Measurements from ENCODE around the gene INO80E. TPM values are rescaled to one million over a fixed set of nuclear protein-coding genes. Genes with fewer than 3 reads are reported as not detected.

Gene INO80E
- total RNA-seq, 3 donors from 2014 or later (not counting 1 experiment from before 2014, with no cell fraction given), result 75.0 to 107 (median 99.5) TPM

GRCh38 chr16:29984764-29985147, 11.3 kb upstream of the INO80E start:
- no peak overlapping the region for H3K4me3 ChIP-seq (ENCODE audit: low read length)
- no peak overlapping the region for H3K27ac ChIP-seq (ENCODE audit: low read length)
- Mint-ChIP-seq H3K27ac (no peak overlapping the region), H3K4me1 (peaks cover 0 to 11% of the 10 kb centered on the region in 2 donors), H3K27me3 (ENCODE audit: low read depth in 2 of 2) (no peaks in the 10 kb centered on the region), H3K9me3 (no peaks in the 10 kb centered on the region), H3K4me3 (no peak overlapping the region), H3K36me3 (peaks cover 8% of the 10 kb centered on the region)
- H3K27me3 ChIP-seq (ENCODE audit: control insufficient read depth, insufficient read depth, low read length), result no peaks in the 10 kb centered on the region
- H3K9me3 ChIP-seq (ENCODE audit: control insufficient read depth, insufficient read depth, low read length), result no peaks in the 10 kb centered on the region
- intact Hi-C loops (cut with micrococcal nuclease), result no loop called here
- no peak for TF ChIP-seq CTCF (IDR thresholded peaks at IDR 0.05)
- peaks cover 93% of the 10 kb centered on the region for H3K36me3 ChIP-seq (ENCODE audit: control insufficient read depth, insufficient read depth, low read length)
- ATAC-seq (no peak), DNase-seq (no peak)
- 100% methylated on average over 3 of the region's 5 CpGs for WGBS (ENCODE audit: insufficient coverage)
- no peaks in the 10 kb centered on the region for H3K4me1 ChIP-seq (ENCODE audit: control insufficient read depth, insufficient read depth, low read length)

GRCh38 chr16:29985271-29985811, 10.7 kb upstream of the INO80E start:
- Histone ChIP-seq H3K9me3 (ENCODE audit: control insufficient read depth, insufficient read depth, low read length) (no peaks in the 10 kb centered on the region), H3K27ac (ENCODE audit: low read length) (no peak overlapping the region), H3K4me3 (ENCODE audit: low read length) (no peak overlapping the region), H3K36me3 (ENCODE audit: control insufficient read depth, insufficient read depth, low read length) (peaks cover 90% of the 10 kb centered on the region), H3K27me3 (ENCODE audit: control insufficient read depth, insufficient read depth, low read length) (no peaks in the 10 kb centered on the region), H3K4me1 (ENCODE audit: control insufficient read depth, insufficient read depth, low read length) (no peaks in the 10 kb centered on the region)
- no peaks in the 10 kb centered on the region for H3K9me3 Mint-ChIP-seq
- peaks cover 5% of the 10 kb centered on the region for H3K36me3 Mint-ChIP-seq
- DNase-seq (no peak), ATAC-seq (no peak)
- 98% methylated on average over 28 of the region's 28 CpGs for WGBS (ENCODE audit: insufficient coverage)
- TF ChIP-seq CTCF (IDR thresholded peaks at IDR 0.05), result no peak
- no peak overlapping the region for H3K27ac Mint-ChIP-seq
- H3K4me1 Mint-ChIP-seq, result peaks cover 0 to 11% of the 10 kb centered on the region in 2 donors
- H3K27me3 Mint-ChIP-seq (ENCODE audit: low read depth in 2 of 2), result no peaks in the 10 kb centered on the region
- intact Hi-C loops (cut with micrococcal nuclease), result no loop called here
- no peak overlapping the region for H3K4me3 Mint-ChIP-seq

- no peak for TF ChIP-seq CTCF (IDR thresholded peaks at IDR 0.05)
- WGBS (ENCODE audit: insufficient coverage), result 99% methylated on average over 20 of the region's 20 CpGs
- intact Hi-C loops (cut with micrococcal nuclease), result no loop called here
- Mint-ChIP-seq H3K9me3 (no peaks in the 10 kb centered on the region), H3K36me3 (no peaks in the 10 kb centered on the region), H3K4me3 (no peak overlapping the region), H3K4me1 (peaks cover 0 to 11% of the 10 kb centered on the region in 2 donors), H3K27ac (peak overlapping the region in 1 of 2 donors; percentile 29), H3K27me3 (ENCODE audit: low read depth in 2 of 2) (no peaks in the 10 kb centered on the region)
- DNase-seq, result no peak
- no peak overlapping the region for H3K4me3 ChIP-seq (ENCODE audit: low read length)
- H3K9me3 ChIP-seq (ENCODE audit: control insufficient read depth, insufficient read depth, low read length), result no peaks in the 10 kb centered on the region
- H3K27me3 ChIP-seq (ENCODE audit: control insufficient read depth, insufficient read depth, low read length), result no peaks in the 10 kb centered on the region
- ATAC-seq, result no peak
- no peaks in the 10 kb centered on the region for H3K4me1 ChIP-seq (ENCODE audit: control insufficient read depth, insufficient read depth, low read length)
- peaks cover 91% of the 10 kb centered on the region for H3K36me3 ChIP-seq (ENCODE audit: control insufficient read depth, insufficient read depth, low read length)
- no peak overlapping the region for H3K27ac ChIP-seq (ENCODE audit: low read length)
Observed at GRCh38 chr16:29986231-29986630, 9.8 kb upstream of the INO80E start.

- Histone ChIP-seq H3K4me3 (ENCODE audit: low read length) (no peak overlapping the region), H3K27ac (ENCODE audit: low read length) (no peak overlapping the region), H3K27me3 (ENCODE audit: control insufficient read depth, insufficient read depth, low read length) (no peaks in the 10 kb centered on the region), H3K4me1 (ENCODE audit: control insufficient read depth, insufficient read depth, low read length) (no peaks in the 10 kb centered on the region), H3K36me3 (ENCODE audit: control insufficient read depth, insufficient read depth, low read length) (peaks cover 85% of the 10 kb centered on the region), H3K9me3 (ENCODE audit: control insufficient read depth, insufficient read depth, low read length) (no peaks in the 10 kb centered on the region)
- Mint-ChIP-seq H3K9me3 (no peaks in the 10 kb centered on the region), H3K27me3 (ENCODE audit: low read depth in 2 of 2) (no peaks in the 10 kb centered on the region), H3K4me3 (no peak overlapping the region), H3K27ac (peak overlapping the region in 1 of 2 donors; percentile 29), H3K4me1 (peaks cover 0 to 11% of the 10 kb centered on the region in 2 donors), H3K36me3 (no peaks in the 10 kb centered on the region)
- DNase-seq (no peak), ATAC-seq (no peak)
- TF ChIP-seq CTCF (IDR thresholded peaks at IDR 0.05), result no peak
- intact Hi-C loops (cut with micrococcal nuclease), result no loop called here
- WGBS (ENCODE audit: insufficient coverage), result 95% methylated on average over 4 of the region's 5 CpGs
Observed at GRCh38 chr16:29986931-29987330, 9.1 kb upstream of the INO80E start.
